ENCODE measurements around the gene FBXO2.

DNA sequence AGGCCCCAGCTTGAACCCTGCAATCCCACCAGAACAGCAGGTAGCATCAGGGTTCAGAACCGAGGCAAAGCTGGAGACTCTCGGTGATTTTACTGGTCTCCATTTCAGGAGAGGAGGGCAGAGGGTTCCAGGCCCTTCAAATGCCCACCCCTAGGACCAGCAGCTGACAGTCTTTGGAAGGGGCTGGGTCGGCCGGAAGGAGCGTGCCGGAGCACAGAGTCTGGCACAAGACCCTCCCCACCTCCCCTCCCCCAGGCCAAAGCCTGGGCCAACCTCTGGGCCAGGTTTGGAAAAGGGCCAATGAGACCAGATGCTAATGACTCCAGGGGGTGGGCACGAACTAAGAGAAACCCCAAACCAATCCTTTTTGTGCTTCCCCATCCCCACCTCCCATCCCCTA lies 6.9 kb downstream of the FBXO2 start:
- TF ChIP-seq, protein P1, sequence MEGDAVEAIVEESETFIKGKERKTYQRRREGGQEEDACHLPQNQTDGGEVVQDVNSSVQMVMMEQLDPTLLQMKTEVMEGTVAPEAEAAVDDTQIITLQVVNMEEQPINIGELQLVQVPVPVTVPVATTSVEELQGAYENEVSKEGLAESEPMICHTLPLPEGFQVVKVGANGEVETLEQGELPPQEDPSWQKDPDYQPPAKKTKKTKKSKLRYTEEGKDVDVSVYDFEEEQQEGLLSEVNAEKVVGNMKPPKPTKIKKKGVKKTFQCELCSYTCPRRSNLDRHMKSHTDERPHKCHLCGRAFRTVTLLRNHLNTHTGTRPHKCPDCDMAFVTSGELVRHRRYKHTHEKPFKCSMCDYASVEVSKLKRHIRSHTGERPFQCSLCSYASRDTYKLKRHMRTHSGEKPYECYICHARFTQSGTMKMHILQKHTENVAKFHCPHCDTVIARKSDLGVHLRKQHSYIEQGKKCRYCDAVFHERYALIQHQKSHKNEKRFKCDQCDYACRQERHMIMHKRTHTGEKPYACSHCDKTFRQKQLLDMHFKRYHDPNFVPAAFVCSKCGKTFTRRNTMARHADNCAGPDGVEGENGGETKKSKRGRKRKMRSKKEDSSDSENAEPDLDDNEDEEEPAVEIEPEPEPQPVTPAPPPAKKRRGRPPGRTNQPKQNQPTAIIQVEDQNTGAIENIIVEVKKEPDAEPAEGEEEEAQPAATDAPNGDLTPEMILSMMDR (IDR thresholded peaks at IDR 0.05; ENCODE audit: low read length) = no peak
- TF ChIP-seq EZH2phosphoT487 (IDR thresholded peaks at IDR 0.05; ENCODE audit: low read length) = no peak
- no peak for TF ChIP-seq EZH2 (optimal IDR thresholded peaks at IDR 0.05; ENCODE audit: low read depth, low read length)

Data from MM.1S (cell line).